Measurements from ENCODE around the gene TRPV4.

TRPV4 gene

GRCh38 chr12:109781668-109782325 lies 51.4 kb downstream of the TRPV4 start:
- DNase-seq (ENCODE audit: low spot score) (no peak), FAIRE-seq (no peak)

- FAIRE-seq (no peak), DNase-seq (ENCODE audit: low spot score) (no peak)
These were observed 53.8 kb downstream of the TRPV4 start for GRCh38 chr12:109779382-109779781.

DNA sequence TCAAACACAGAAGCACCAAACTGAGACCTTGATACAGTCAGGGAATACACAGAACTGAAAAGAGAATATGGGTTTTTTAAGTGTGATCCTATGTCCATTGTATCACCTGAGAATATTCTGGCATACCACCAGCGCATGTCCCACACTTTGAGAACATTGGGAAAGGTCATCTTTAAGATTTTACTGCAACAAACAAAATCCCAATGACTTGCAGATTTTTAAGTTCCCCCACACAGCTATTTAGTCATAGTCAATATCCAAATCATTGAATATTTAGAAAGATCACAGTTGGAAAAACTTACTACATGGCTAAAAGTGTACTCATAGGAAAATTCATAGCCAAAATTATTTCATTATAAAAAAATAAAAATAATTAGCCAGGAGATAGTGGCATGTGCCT lies 54.5 kb downstream of the TRPV4 start:
- FAIRE-seq (no peak), DNase-seq (ENCODE audit: low spot score) (no peak)

DNA sequence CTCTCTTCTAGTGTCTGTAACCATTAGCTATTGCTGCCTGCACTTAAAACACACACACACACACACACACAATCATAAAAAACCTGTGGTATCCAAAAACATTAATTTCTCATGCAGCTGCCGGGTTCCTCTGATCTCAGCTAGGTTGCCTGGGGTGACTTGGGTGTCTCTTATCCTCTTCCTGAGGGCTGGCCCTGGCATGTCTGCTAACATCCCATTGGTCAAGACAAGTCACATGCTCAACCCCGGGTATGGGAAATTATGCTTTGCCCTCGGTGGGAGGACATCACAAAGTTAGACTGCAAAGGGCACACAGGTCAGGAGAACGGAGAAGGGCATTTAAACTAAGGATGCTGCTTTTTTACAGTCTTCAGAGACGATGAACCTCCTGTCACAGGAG lies 55.7 kb downstream of the TRPV4 start:
- DNase-seq (ENCODE audit: low spot score) (peak; percentile 80), FAIRE-seq (no peak)

DNA sequence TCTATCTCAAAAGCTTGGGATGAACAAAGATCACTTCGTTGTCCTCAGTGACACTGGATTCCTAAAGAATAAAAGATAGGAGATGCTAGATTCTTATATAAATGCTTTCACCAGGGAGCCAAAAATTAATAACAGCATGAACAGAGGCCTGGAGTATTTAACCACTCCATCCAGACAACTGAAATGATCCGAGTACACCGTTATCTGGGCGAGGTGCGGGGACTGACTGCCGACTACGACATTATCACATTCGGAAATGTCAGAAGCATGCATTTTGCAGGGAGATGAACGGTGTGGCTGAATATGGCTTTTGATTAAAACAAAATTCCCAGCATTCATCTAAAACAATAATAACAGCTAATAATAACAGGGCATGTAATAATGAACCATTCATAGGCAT lies 56.6 kb downstream of the TRPV4 start:
- DNase-seq (ENCODE audit: low spot score) (no peak), FAIRE-seq (no peak)

GRCh38 chr12:109775172-109775881 lies 57.9 kb downstream of the TRPV4 start:
- FAIRE-seq (no peak), DNase-seq (ENCODE audit: low spot score) (peak; percentile 58)

- FAIRE-seq (no peak), DNase-seq (ENCODE audit: low spot score) (no peak)
These were observed 59.7 kb downstream of the TRPV4 start for GRCh38 chr12:109773384-109774011.

DNA sequence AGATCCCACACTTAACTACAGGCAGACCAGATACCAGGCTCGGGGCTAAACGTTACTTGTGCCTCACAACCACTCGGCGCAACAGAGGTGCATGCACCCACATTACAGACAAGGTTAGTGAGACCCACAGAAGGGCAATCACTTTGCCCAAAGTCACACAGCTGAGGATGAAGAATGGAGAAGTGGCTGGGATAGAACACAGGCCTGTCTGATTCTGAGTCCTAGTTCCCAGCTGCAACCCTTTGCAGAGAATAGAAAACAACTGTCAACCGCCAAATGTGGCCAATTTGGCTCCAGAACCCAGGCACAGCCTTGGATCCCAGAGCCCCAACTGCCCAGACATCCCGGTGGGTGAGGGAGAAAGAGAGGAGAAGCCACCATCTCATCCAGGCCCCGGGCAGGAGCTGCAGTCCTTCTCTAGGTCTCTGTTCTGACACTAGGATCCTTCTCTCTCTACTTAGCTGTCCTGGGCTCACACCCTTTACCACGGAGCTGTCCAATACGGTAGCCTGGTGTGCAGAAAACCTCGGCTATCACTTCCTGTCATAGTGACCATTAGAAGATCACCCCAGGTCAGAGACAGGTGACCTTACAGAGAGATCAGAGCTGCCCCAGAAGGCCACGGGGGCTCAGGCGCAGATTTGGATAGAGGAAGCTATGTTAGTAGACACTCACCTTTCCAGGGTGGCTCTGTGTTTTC lies 60.4 kb downstream of the TRPV4 start:
- DNase-seq (ENCODE audit: low spot score) = no peak
- FAIRE-seq = no peak

DNA sequence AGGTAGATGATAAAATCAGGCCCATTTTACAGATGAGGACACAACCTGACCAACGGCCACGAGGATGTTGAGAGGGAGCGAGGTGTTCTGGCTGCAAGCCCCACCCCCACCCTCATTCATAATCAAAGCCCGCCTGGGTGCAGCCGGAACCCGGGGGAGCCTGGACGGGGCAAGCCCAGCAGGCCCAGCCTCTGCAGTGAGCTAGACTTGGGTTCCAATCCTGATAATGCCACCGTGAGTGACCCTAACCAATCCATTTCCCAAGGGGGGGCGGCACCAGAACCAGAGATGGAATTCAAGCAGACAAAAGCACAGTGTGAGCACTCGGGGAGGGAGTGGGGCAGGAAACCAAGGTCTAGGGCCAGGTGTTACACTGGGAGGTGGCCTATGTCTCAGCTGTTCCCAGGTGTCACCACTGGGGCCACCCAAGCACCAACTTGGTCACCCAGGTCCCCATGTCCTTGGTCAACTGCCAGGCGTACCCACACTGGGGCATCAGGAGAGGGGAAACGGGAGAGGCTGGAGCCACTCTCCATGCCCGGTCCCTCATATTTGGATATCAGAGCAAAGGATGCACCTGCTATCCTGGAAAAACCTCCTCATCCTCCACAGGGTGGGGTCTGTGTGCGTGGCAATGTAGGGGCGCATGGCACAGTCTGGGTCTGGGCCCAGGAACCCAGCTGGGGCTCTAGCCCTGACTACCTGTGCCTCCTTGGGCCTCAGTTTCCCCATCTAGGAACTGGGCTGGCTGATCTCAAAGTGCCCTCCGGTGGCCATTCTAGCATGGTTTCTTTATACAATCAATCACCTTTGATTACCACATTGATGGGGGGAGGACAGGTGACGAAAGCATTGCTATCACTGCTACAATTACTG lies 61.2 kb downstream of the TRPV4 start:
- FAIRE-seq = no peak
- DNase-seq (ENCODE audit: low spot score) = no peak

GRCh38 chr12:109770861-109771670 lies 62.1 kb downstream of the TRPV4 start:
- FAIRE-seq (no peak), DNase-seq (ENCODE audit: low spot score) (no peak)

DNA sequence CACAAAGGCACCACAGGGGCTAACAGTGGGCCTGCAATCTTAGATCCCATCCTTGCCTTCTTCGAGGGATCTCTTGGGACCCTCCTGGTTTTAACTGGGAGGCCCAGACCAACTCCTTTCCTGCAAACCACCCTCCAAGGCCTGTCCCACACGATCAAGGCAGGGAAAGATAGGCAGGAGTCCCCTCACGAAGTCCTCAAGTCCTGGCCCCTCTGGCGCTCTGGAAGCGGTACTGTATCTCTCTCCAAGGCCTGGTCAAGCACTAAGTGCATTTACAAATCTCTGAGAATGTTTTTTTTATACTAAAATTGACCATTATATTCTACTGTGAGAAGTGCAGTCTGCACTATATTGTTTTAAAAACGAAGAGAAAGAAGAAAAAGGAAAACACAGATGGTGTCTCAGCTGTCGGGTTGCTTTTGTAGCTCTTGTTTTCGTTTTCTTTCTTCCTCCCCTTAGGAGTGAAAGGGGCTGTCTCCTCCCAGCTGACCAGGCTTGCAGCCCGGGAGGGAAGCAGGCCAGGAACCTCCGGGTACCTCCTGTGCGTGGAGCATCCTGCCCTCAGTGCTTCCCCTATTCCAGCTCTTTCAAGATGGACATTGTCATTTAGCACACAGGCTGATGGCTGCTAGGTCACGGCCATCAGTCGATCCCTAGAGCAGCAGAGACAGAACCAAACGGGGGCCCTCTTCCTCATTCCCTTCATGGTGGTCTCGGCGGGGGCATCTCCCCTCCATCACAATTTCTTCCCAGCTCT lies 62.9 kb downstream of the TRPV4 start:
- no peak for DNase-seq (ENCODE audit: low spot score)

DNA sequence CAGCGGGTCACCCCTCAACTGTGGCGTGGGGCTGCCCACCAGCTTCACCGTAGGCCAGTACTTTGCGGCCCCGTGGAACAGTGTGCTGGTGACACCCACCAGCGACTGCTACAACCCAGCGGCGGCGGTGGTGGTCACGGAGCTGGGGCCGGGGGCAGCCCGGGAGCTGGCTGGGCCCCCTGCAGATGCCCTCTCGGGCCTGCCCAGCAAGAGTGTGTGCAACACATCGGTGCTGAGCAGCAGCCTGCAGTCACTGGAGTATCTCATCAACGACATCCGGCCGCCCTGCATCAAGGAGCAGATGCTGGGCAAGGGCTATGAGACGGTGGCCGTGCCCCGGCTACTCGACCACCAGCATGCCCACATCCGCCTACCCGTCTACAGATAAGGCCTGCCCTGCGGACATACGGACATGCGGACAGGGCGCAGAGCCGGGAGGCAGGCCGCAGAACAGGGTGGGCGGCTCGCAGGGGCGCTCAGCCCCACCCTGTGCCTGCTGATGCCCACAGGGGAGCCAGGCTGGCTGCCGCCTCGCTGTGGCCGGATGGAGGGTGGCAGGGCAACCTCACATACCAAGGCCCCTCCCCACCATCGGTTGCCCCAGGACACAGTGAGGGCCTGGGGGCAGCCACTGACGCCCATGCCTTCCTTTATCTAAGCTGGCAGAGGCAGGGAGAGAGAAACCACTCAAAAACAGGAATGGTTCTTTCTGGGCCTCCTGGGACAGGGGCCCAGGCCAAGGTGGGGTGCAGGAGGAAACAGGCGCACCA lies 64.1 kb downstream of the TRPV4 start:
- no peak for FAIRE-seq
- DNase-seq (ENCODE audit: low spot score) = no peak

More for the DNA sequence above, 62.9 kb downstream of the TRPV4 start:
- no peak for FAIRE-seq

DNA sequence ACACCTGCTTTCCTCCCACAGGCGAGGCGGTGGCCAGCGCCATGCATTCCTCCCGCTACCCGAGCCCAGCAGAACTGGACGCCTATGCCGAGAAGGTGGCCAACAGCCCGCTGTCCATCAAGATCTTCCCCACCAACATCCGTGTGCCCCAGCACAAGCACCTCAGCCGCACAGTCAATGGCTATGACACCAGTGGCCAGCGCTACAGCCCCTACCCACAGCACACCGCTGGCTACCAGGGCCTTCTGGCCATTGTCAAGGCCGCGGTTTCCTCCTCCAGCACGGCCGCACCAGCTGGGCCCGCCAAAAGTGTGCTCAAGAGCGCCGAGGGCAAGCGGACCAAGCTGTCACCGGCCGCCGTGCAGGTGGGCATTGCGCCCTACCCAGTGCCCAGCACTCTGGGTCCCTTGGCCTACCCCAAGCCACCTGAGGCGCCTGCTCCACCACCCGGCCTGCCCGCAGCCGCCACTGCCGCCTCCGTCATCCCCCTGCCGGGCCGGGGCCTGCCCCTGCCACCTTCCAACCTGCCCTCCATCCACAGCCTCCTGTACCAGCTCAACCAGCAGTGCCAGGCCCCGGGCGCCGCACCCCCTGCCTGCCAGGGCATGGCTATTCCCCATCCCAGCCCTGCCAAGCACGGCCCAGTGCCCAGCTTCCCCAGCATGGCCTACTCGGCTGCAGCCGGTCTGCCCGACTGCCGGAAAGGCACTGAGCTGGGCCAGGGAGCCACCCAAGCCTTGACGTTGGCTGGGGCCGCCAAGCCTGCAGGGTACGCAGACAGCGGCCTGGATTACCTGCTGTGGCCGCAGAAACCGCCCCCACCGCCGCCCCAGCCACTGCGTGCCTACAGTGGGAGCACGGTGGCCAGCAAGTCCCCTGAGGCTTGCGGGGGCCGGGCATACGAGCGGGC lies 65.0 kb downstream of the TRPV4 start:
- DNase-seq (ENCODE audit: low spot score) (no peak), FAIRE-seq (no peak)

DNA sequence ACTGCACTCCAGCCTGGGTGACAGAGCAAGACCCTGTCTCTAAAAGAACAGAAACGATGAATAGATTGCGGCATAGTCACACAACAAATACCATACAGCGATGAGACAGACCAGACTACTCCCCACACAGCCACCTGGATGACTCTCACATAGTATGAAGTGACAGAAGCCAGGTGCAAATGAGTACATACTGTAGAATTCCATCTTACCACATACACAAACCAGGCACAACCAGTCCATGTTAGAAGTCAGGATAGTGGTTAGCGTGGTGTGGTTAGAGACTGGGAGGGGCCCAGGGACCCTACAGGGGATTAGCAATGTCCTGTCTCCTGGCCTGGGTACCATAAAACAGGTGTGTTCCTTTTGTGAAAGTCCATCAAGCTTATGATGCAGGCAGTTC lies 65.7 kb downstream of the TRPV4 start:
- no peak for DNase-seq (ENCODE audit: low spot score)

GRCh38 chr12:109766251-109766778 lies 66.9 kb downstream of the TRPV4 start:
- DNase-seq (ENCODE audit: low spot score) = no peak
- FAIRE-seq = no peak

More for the DNA sequence above, 65.7 kb downstream of the TRPV4 start:
- FAIRE-seq = no peak

DNA sequence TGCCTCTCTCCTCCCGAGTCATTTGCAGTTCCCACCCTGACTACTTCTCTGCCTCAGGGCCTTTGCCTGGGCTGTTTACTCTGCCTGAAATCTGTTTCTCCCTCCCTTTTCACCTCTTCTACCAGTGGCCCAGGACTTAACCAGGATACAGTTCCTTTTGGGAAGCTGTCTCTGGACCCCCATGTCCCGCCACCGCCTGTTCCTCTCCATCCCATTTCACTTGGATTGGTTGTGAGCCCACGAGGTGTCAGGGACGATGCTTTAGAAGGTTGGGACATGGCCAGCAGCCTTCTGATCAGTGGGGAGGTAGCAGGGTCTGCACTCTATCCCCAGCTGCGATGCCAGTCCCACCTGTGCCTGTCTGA lies 67.8 kb downstream of the TRPV4 start:
- no peak for FAIRE-seq
- no peak for DNase-seq (ENCODE audit: low spot score)

DNA sequence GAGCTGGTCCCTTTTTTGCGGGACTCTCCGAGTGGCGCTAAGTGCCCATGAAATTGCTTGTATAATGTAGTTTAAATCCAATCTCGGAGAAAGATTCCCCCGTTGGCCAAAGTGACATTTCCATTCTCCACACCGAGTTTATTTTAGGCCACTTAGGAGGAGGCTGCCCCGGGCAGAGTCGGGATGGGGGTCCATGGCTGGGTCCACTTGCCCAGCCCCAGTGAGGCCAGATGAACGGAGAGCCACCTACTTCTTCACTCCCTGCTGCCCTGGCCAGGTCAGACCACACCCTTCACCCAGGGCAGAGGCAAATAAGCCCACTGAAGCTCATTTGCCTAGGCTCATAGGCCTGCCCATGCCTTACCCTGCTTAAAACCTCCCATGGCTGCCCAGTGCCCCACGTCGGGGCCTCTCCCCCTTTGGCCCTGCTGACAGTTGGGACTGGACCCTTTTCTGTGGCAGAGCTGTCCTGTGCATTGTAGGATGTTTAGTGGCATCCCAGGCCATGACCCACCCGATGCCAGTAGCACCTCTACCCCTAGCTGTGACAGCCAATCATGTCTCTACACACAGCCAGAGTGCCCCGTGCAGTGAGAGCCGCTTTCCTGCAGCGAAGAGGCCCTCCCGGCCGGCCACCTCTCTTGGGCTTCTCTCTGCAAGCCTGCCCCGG lies 68.3 kb downstream of the TRPV4 start:
- FAIRE-seq (no peak), DNase-seq (ENCODE audit: low spot score) (no peak)

Measured in urothelium cell line (cell line).